NCI-H345 treated with DMSO at 0.1 percent for 48 hours (cell line): ENCODE measurements around the gene SDF4.

Source experiments
- DNase-seq: peaks from one replicate; lab custom pipeline; 2025; ENCODE audit not compliant: unreplicated experiment; lab: John Stamatoyannopoulos, UW

The SDF4 gene

GRCh38 chr1:1168451-1169411, 63.1 kb downstream of the SDF4 start:
- no peak for DNase-seq

DNA sequence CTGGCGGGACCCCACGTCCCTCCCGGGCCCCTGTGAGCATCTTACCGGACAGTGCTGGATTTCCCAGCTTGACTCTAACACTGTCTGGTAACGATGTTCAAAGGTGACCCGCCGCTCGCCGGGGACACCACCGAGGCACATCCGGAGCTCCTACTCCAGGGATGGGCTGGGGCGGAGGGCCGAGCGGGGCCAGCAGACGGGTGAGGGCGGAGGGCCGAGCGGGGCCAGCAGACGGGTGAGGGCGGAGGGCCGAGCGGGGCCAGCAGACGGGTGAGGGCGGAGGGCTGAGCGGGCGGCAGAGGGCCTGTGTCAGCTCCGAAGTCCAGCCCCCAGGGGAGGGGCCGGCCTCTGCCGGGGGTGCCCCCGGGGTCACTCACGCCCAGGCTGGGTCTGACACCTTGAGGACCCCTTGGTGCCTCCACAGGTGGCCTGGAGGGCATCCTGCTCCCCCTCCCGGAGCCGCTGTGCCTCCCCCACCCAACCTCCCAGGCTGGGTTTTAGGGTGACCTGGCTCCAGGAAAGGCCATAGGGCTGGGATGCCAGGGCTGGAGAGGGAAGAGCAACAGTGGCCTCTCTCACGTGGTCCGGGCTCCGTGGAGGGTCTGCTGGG, 63.9 kb downstream of the SDF4 start:
- DNase-seq = no peak

GRCh38 chr1:1167398-1167821, 64.4 kb downstream of the SDF4 start:
- no peak for DNase-seq
